ENCODE data around the gene IPP.
"Not testable (repeated sequence)": the region's sequence is repeated elsewhere in the genome, so short reads cannot be mapped to it uniquely, and the experiment has no call there.

IPP gene

GRCh38 chr1:45746922-45747321 lies 3.5 kb downstream of the IPP start:
- no peak for DNase-seq (ENCODE audit: low spot score)
- TF ChIP-seq CTCF (IDR thresholded peaks at IDR 0.05; ENCODE audit: borderline replicate concordance, control extremely low read depth, extremely low read depth, insufficient read depth, missing control alignments): no peak
- in situ Hi-C loops (cut with MboI; ENCODE audit: low sequenced_read_pairs, unreplicated experiment): no loop called here

- in situ Hi-C loops (cut with MboI; ENCODE audit: low sequenced_read_pairs, unreplicated experiment); DNase-seq (ENCODE audit: low spot score): not testable (repeated sequence)
These were observed 10.8 kb downstream of the IPP start for GRCh38 chr1:45739641-45740156.

- in situ Hi-C loops (cut with MboI; ENCODE audit: low sequenced_read_pairs, unreplicated experiment): no loop called here
- no peak for TF ChIP-seq CTCF (IDR thresholded peaks at IDR 0.05; ENCODE audit: borderline replicate concordance, control extremely low read depth, extremely low read depth, insufficient read depth, missing control alignments)
- no peak for DNase-seq (ENCODE audit: low spot score)
These were observed 11.3 kb downstream of the IPP start for GRCh38 chr1:45739137-45739536.

- no peak for DNase-seq (ENCODE audit: low spot score)
- in situ Hi-C loops (cut with MboI; ENCODE audit: low sequenced_read_pairs, unreplicated experiment): no loop called here
- no peak for TF ChIP-seq CTCF (IDR thresholded peaks at IDR 0.05; ENCODE audit: borderline replicate concordance, control extremely low read depth, extremely low read depth, insufficient read depth, missing control alignments)
These were observed 19.6 kb downstream of the IPP start for GRCh38 chr1:45730780-45731319.

- in situ Hi-C loops (cut with MboI; ENCODE audit: low sequenced_read_pairs, unreplicated experiment): no loop called here
- no peak for DNase-seq (ENCODE audit: low spot score)
- TF ChIP-seq CTCF (IDR thresholded peaks at IDR 0.05; ENCODE audit: borderline replicate concordance, control extremely low read depth, extremely low read depth, insufficient read depth, missing control alignments): no peak
These were observed 20.2 kb downstream of the IPP start for GRCh38 chr1:45730075-45730779.

GRCh38 chr1:45726007-45726406 lies 24.4 kb downstream of the IPP start:
- in situ Hi-C loops (cut with MboI; ENCODE audit: low sequenced_read_pairs, unreplicated experiment); DNase-seq (ENCODE audit: low spot score): not testable (repeated sequence)

- in situ Hi-C loops (cut with MboI; ENCODE audit: low sequenced_read_pairs, unreplicated experiment): no loop called here
- DNase-seq (ENCODE audit: low spot score): no peak
- no peak for TF ChIP-seq CTCF (IDR thresholded peaks at IDR 0.05; ENCODE audit: borderline replicate concordance, control extremely low read depth, extremely low read depth, insufficient read depth, missing control alignments)
These were observed 27.1 kb downstream of the IPP start for GRCh38 chr1:45723248-45723930.
